IMR-90 (cell line): Measurements from ENCODE around the gene ABCA9.

ENCODE experiments used
- CHD1 ChIP-seq: IDR thresholded peaks from 2 replicates; pipeline ENCODE4 v1.6.1; 2012; ENCODE audit warnings: low read depth, low read length, improper control_type of control experiment
- POLR2A ChIP-seq: IDR thresholded peaks from 2 replicates; pipeline ENCODE4 v1.6.1; 2012; ENCODE audit warnings: mild to moderate bottlenecking, low read depth, low read length
- TF ChIP-seq, protein P1 (sequence below): fragments of 150-350 bp; IDR thresholded peaks from 2 replicates; pipeline ENCODE4 v1.6.1; 2016; ENCODE audit warnings: low read depth, mild to moderate bottlenecking, low read length, moderate library complexity, borderline replicate concordance
- TF ChIP-seq, protein P2 (sequence below): conservative IDR thresholded peaks from 2 replicates; pipeline ENCODE4 v1.5.1; 2012; ENCODE audit warnings: mild to moderate bottlenecking, low read depth, low read length, improper control_type of control experiment

DNA sequence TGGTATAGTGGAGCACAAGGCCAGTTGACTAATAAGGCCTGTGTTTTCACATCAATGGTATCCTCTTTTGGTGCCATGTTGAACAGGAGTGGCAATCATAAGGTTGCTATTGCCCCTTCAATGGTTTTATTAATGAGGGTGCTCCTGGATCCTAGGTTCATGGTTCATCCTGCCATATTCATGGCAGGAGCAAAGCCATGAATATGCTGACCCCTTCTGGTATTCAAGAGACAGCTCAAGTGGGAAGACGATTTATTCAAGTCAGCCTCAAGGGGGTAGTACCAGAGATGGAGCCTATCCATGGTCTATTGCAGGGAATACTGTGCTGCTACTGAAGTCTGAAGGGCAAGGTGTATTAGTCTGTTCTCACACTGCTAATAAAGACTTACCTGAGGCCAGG is 2.6 kb downstream of the ABCA9 start:
- TF ChIP-seq, protein P1, sequence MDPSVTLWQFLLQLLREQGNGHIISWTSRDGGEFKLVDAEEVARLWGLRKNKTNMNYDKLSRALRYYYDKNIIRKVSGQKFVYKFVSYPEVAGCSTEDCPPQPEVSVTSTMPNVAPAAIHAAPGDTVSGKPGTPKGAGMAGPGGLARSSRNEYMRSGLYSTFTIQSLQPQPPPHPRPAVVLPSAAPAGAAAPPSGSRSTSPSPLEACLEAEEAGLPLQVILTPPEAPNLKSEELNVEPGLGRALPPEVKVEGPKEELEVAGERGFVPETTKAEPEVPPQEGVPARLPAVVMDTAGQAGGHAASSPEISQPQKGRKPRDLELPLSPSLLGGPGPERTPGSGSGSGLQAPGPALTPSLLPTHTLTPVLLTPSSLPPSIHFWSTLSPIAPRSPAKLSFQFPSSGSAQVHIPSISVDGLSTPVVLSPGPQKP, result no peak
- TF ChIP-seq, protein P2, sequence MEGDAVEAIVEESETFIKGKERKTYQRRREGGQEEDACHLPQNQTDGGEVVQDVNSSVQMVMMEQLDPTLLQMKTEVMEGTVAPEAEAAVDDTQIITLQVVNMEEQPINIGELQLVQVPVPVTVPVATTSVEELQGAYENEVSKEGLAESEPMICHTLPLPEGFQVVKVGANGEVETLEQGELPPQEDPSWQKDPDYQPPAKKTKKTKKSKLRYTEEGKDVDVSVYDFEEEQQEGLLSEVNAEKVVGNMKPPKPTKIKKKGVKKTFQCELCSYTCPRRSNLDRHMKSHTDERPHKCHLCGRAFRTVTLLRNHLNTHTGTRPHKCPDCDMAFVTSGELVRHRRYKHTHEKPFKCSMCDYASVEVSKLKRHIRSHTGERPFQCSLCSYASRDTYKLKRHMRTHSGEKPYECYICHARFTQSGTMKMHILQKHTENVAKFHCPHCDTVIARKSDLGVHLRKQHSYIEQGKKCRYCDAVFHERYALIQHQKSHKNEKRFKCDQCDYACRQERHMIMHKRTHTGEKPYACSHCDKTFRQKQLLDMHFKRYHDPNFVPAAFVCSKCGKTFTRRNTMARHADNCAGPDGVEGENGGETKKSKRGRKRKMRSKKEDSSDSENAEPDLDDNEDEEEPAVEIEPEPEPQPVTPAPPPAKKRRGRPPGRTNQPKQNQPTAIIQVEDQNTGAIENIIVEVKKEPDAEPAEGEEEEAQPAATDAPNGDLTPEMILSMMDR, result 0 out of 2 replicates have a peak, but pooled peaks have one; percentile 5
- TF ChIP-seq CHD1 (no peak), POLR2A (no peak)
